Small intestine (tissue), 16 donors: ENCODE measurements around the gene GRIFIN. TPM values are rescaled to one million over a fixed set of nuclear protein-coding genes. Genes with fewer than 3 reads are reported as not detected.
A peak's percentile ranks its signal among the peaks of the same experiment; 100 is the strongest.

Experiments
- DNase-seq, 2 donors: peaks; one replicate each; pipeline versions ENCODE4 v3.0.0 to v3.0.0-alpha.2; 2013
- FAIRE-seq: peaks from 2 replicates; lab custom pipeline; 2012; peaks lifted over from hg19 to GRCh38; lab: Jason Lieb, UNC
- H3K27ac ChIP-seq, 3 donors: one replicate each; pipeline ENCODE4 v1.5.1; 2013; ENCODE audit warnings: low read length in 2 of 3, mild to moderate bottlenecking in 2 of 3, control low read depth in 1 of 3, inconsistent platforms in 1 of 3, low read depth in 1 of 3, moderate library complexity in 1 of 3
- H3K27me3 ChIP-seq, 3 donors: one replicate each; pipeline ENCODE4 v1.6.1; 2013; ENCODE audit warnings: low read length in 3 of 3, inconsistent platforms in 1 of 3; ENCODE audit not compliant: control insufficient read depth in 3 of 3, insufficient read depth in 3 of 3
- H3K36me3 ChIP-seq, 3 donors: one replicate each; pipeline ENCODE4 v1.6.1; 2013; ENCODE audit warnings: low read length in 3 of 3, inconsistent platforms in 1 of 3, low read depth in 1 of 3, mild to moderate bottlenecking in 1 of 3, moderate library complexity in 1 of 3; ENCODE audit not compliant: control insufficient read depth in 3 of 3, insufficient read depth in 2 of 3
- H3K4me1 ChIP-seq, 3 donors: one replicate each; pipeline ENCODE4 v1.6.1; 2013; ENCODE audit warnings: low read length in 2 of 3, inconsistent platforms in 1 of 3, low read depth in 1 of 3, mild to moderate bottlenecking in 1 of 3, moderate library complexity in 1 of 3; ENCODE audit not compliant: control insufficient read depth in 3 of 3, insufficient read depth in 2 of 3
- H3K4me3 ChIP-seq, 3 donors: one replicate each; pipeline ENCODE4 v1.5.1; 2013; ENCODE audit warnings: low read length in 3 of 3, control low read depth in 1 of 3, inconsistent platforms in 1 of 3, low read depth in 1 of 3, mild to moderate bottlenecking in 1 of 3, moderate library complexity in 1 of 3
- H3K9me3 ChIP-seq, 2 donors: one replicate each; pipeline ENCODE4 v1.6.1; 2013; ENCODE audit warnings: low read depth in 1 of 2, low read length in 1 of 2; ENCODE audit not compliant: control insufficient read depth in 2 of 2, insufficient read depth in 1 of 2
- WGBS, 3 donors: extraction: QIAGEN DNeasy Blood & Tissue Kit; methylation state at CpG; one replicate each; pipeline ENCODE4 v1.1.7; 2013; 5-methylcytosine and 5-hydroxymethylcytosine counted together
- long read RNA-seq, 10 donors: transcript quantifications; one replicate each; lab custom pipeline, GENCODE V29; 2026
- polyA plus RNA-seq, 4 donors: library from polyadenylated mRNA; stranded (reverse) in 3 of 4; unstranded in 1 of 4; fragments of 200-250 nt in 3 of 4; fragments of 120-200 nt in 1 of 4; gene quantifications; one replicate each; pipeline versions ENCODE4 v1.2.1 to v1.2.3, GENCODE V29; 2013
- donor health status: healthy with polysubstance abuse.
- donor health status: control.
- donor health status: control.
- donor health status: Bipolar disorder and iron deficiency.
- donor health status: healthy.

The GRIFIN gene
- not detected for polyA plus RNA-seq
- long read RNA-seq, donor 1: 0 reads
- long read RNA-seq, donor 2: 0 reads
- long read RNA-seq, donor 3: 0 reads
- long read RNA-seq, donor 4: 0 reads
- long read RNA-seq, donor 5: 0 reads
- long read RNA-seq, donor 6: 0 reads
- long read RNA-seq, donor 7: 0 reads
- long read RNA-seq, donor 8: 0 reads
- long read RNA-seq, donor 9: 0 reads
- long read RNA-seq, donor 10: 0 reads

GRCh38 chr7:2476298-2476697 is at the start of gene GRIFIN:
Gene GRIFIN (minus strand): TSS chr7:2476398. CDS start chr7:2476383, 15 bp downstream.
- Histone ChIP-seq H3K9me3 (no peaks in the 10 kb centered on the region), H3K4me1 (peaks cover 2 to 15% (median 3%) of the 10 kb centered on the region in 3 donors), H3K36me3 (no peaks in the 10 kb centered on the region), H3K4me3 (no peak within 1 kb of the TSS), H3K27ac (no peak within 1 kb of the TSS), H3K27me3 (peaks cover 0 to 3% (median 0%) of the 10 kb centered on the region in 3 donors)
- 26 to 70% (median 40%) methylated on average over 4 to 15 of the region's 16 CpGs for WGBS, 3 donors
- DNase-seq: no peak
- no peak for FAIRE-seq

GRCh38 chr7:2524808-2525657 is 48.8 kb upstream of the GRIFIN start:
- peak overlapping the region in 2 of 3 donors; percentile 4 to 12 for H3K4me3 ChIP-seq
- no peaks in the 10 kb centered on the region for H3K27me3 ChIP-seq
- FAIRE-seq: no peak
- WGBS, 3 donors: 44 to 76% (median 62%) methylated on average over 52 to 53 of the region's 53 CpGs
- H3K36me3 ChIP-seq: peaks cover 2 to 74% (median 3%) of the 10 kb centered on the region in 3 donors
- H3K4me1 ChIP-seq: peaks cover 10 to 91% (median 12%) of the 10 kb centered on the region in 3 donors
- H3K9me3 ChIP-seq: no peaks in the 10 kb centered on the region
- DNase-seq: peak in 1 of 2 donors; percentile 48
- H3K27ac ChIP-seq: peak overlapping the region; percentile 82 to 98 (median 87)

- Histone ChIP-seq H3K4me3 (peak overlapping the region in 2 of 3 donors; percentile 29 to 74), H3K27ac (peak overlapping the region; percentile 98 to 100 (median 98)), H3K9me3 (no peaks in the 10 kb centered on the region), H3K27me3 (peaks cover 0 to under 1% (median 0%) of the 10 kb centered on the region in 3 donors), H3K36me3 (peaks cover 1 to 65% (median 3%) of the 10 kb centered on the region in 3 donors), H3K4me1 (peaks cover 4 to 82% (median 8%) of the 10 kb centered on the region in 3 donors)
- 11 to 40% (median 25%) methylated on average over 40 to 51 of the region's 51 CpGs for WGBS, 3 donors
- FAIRE-seq (no peak), DNase-seq (peak; percentile 97 to 98)
These were observed 48.0 kb upstream of the GRIFIN start for GRCh38 chr7:2523941-2524807.

GRCh38 chr7:2523461-2523936 is 47.3 kb upstream of the GRIFIN start:
- peaks cover 0 to 59% (median 3%) of the 10 kb centered on the region in 3 donors for H3K36me3 ChIP-seq
- peaks cover 0 to 6% (median 0%) of the 10 kb centered on the region in 3 donors for H3K27me3 ChIP-seq
- no peaks in the 10 kb centered on the region for H3K9me3 ChIP-seq
- FAIRE-seq (no peak), DNase-seq (peak; percentile 79 to 83)
- H3K4me3 ChIP-seq: peak overlapping the region in 2 of 3 donors; percentile 70 to 74
- 8 to 37% (median 20%) methylated on average over 4 to 22 of the region's 22 CpGs for WGBS, 3 donors
- peak overlapping the region; percentile 98 to 100 (median 98) for H3K27ac ChIP-seq
- H3K4me1 ChIP-seq: peaks cover 3 to 81% (median 8%) of the 10 kb centered on the region in 3 donors

- H3K27ac ChIP-seq: peak overlapping the region; percentile 98 to 100 (median 98)
- H3K9me3 ChIP-seq: no peaks in the 10 kb centered on the region
- H3K27me3 ChIP-seq: peaks cover 0 to 12% (median 0%) of the 10 kb centered on the region in 3 donors
- DNase-seq (peak; percentile 91 to 97), FAIRE-seq (no peak)
- 19 to 36% (median 33%) methylated on average over 17 to 19 of the region's 19 CpGs for WGBS, 3 donors
- H3K36me3 ChIP-seq: peaks cover 0 to 53% (median 3%) of the 10 kb centered on the region in 3 donors
- peaks cover 3 to 81% (median 8%) of the 10 kb centered on the region in 3 donors for H3K4me1 ChIP-seq
- peak overlapping the region in 2 of 3 donors; percentile 70 to 74 for H3K4me3 ChIP-seq
These were observed 46.7 kb upstream of the GRIFIN start for GRCh38 chr7:2522780-2523433.

- no peak for FAIRE-seq
- WGBS, 3 donors: 2 to 21% (median 5%) methylated on average over 16 to 17 of the region's 17 CpGs
These were observed 45.9 kb upstream of the GRIFIN start for GRCh38 chr7:2521952-2522591.

GRCh38 chr7:2521341-2521745 is 45.1 kb upstream of the GRIFIN start:
- Histone ChIP-seq H3K27ac (peak overlapping the region in 2 of 3 donors; percentile 98), H3K4me3 (peak overlapping the region; percentile 68 to 74 (median 70)), H3K27me3 (peaks cover 0 to 12% (median 0%) of the 10 kb centered on the region in 3 donors), H3K36me3 (peaks cover 0 to 39% (median 2%) of the 10 kb centered on the region in 3 donors), H3K4me1 (peaks cover 3 to 70% (median 4%) of the 10 kb centered on the region in 3 donors), H3K9me3 (no peaks in the 10 kb centered on the region)
- FAIRE-seq (no peak), DNase-seq (no peak)
- 5 to 22% (median 17%) methylated on average over 12 to 21 of the region's 21 CpGs for WGBS, 3 donors

More at GRCh38 chr7:2521952-2522591, 45.9 kb upstream of the GRIFIN start:
- H3K4me1 ChIP-seq: peaks cover 3 to 73% (median 4%) of the 10 kb centered on the region in 3 donors
- peak overlapping the region in 2 of 3 donors; percentile 70 to 74 for H3K4me3 ChIP-seq
- DNase-seq: peak; percentile 54 to 72
- peaks cover 0 to 46% (median 3%) of the 10 kb centered on the region in 3 donors for H3K36me3 ChIP-seq
- H3K27ac ChIP-seq: peak overlapping the region; percentile 98 to 100 (median 98)
- H3K27me3 ChIP-seq: peaks cover 0 to 12% (median 0%) of the 10 kb centered on the region in 3 donors
- no peaks in the 10 kb centered on the region for H3K9me3 ChIP-seq
